GM23338 (cell line): ENCODE data around the gene CCNK. TPM values are rescaled to one million over a fixed set of nuclear protein-coding genes. Genes with fewer than 3 reads are reported as not detected.

ENCODE experiments used
- ATAC-seq: fragments of 200-7000 bp; cut with Tn5 transposase; 3 replicates; pipeline ENCODE4 v1.9.1; 2020
- DNase-seq: peaks from one replicate; pipeline ENCODE4 v3.0.0-alpha.2; 2015; ENCODE audit warnings: low spot score
- H2AFZ ChIP-seq: fragments of 200-600 bp; sonication (generic); 2 replicates; pipeline ENCODE4 v1.8.0; 2016; ENCODE audit warnings: antibody characterized with exemption, mild to moderate bottlenecking, moderate library complexity
- H3F3A ChIP-seq: fragments of 200-600 bp; sonication (generic); replicated peaks from 2 replicates; pipeline ENCODE4 v1.8.0; 2017; ENCODE audit warnings: antibody characterized with exemption, mixed run types, low read depth
- H3K27ac ChIP-seq: fragments of 200-600 bp; sonication (generic); 2 replicates; pipeline ENCODE4 v1.6.1; 2016; ENCODE audit warnings: low read depth
- H3K27me3 ChIP-seq: fragments of 200-600 bp; sonication (generic); 2 replicates; pipeline ENCODE4 v1.8.0; 2016; ENCODE audit warnings: mild to moderate bottlenecking, mixed run types, moderate library complexity; ENCODE audit not compliant: insufficient read depth
- H3K36me3 ChIP-seq: fragments of 200-600 bp; sonication (generic); 2 replicates; pipeline ENCODE4 v1.8.0; 2016; ENCODE audit warnings: mild to moderate bottlenecking; ENCODE audit not compliant: insufficient read depth
- H3K4me1 ChIP-seq: fragments of 200-600 bp; sonication (generic); 2 replicates; pipeline ENCODE4 v1.8.0; 2016; ENCODE audit warnings: mild to moderate bottlenecking, moderate library complexity; ENCODE audit not compliant: insufficient read depth
- H3K4me2 ChIP-seq: fragments of 200-600 bp; sonication (generic); 2 replicates; pipeline ENCODE4 v1.7.1; 2017; ENCODE audit warnings: mixed run types
- H3K4me3 ChIP-seq: fragments of 200-600 bp; sonication (generic); 2 replicates; pipeline ENCODE4 v1.6.1; 2016; ENCODE audit warnings: mixed run types
- H3K79me2 ChIP-seq: fragments of 200-600 bp; sonication (generic); replicated peaks from 2 replicates; pipeline ENCODE4 v1.8.0; 2017; ENCODE audit warnings: mild to moderate bottlenecking; ENCODE audit not compliant: insufficient read depth
- H3K9me2 ChIP-seq: fragments of 200-600 bp; sonication (generic); 2 replicates; pipeline ENCODE4 v1.8.0; 2017; ENCODE audit not compliant: insufficient read depth
- H4K20me1 ChIP-seq: fragments of 200-600 bp; sonication (generic); replicated peaks from 2 replicates; pipeline ENCODE4 v1.8.0; 2017; ENCODE audit warnings: mild to moderate bottlenecking; ENCODE audit not compliant: insufficient read depth
- H3K27ac Mint-ChIP-seq: 2 replicates; pipeline ENCODE4 v1.8.0; 2020; ENCODE audit warnings: inconsistent platforms, mild to moderate bottlenecking, moderate library complexity, mixed read lengths
- H3K27me3 Mint-ChIP-seq: 3 replicates; pipeline ENCODE4 v1.8.0; 2022; ENCODE audit warnings: low read depth, mild to moderate bottlenecking, moderate library complexity, mixed read lengths, inconsistent platforms; ENCODE audit not compliant: insufficient read depth, poor library complexity
- H3K36me3 Mint-ChIP-seq: 3 replicates; pipeline ENCODE4 v1.8.0; 2021; ENCODE audit warnings: low read depth, mild to moderate bottlenecking, inconsistent platforms, moderate library complexity, mixed read lengths
- H3K4me1 Mint-ChIP-seq: 3 replicates; pipeline ENCODE4 v1.8.0; 2020; ENCODE audit warnings: mild to moderate bottlenecking, inconsistent platforms, mixed read lengths
- H3K4me3 Mint-ChIP-seq: 3 replicates; pipeline ENCODE4 v1.8.0; 2021; ENCODE audit warnings: moderate library complexity, mild to moderate bottlenecking, inconsistent platforms, mixed read lengths
- H3K9me3 Mint-ChIP-seq: 3 replicates; pipeline ENCODE4 v1.8.0; 2020; ENCODE audit warnings: moderate library complexity, mild to moderate bottlenecking, inconsistent platforms, mixed read lengths
- CREB1 ChIP-seq: fragments of 250-450 bp; sonication (Bioruptor Pico); IDR thresholded peaks from 2 replicates; pipeline ENCODE4 v1.5.0; 2020; ENCODE audit warnings: low read depth, mild to moderate bottlenecking, moderate library complexity
- STAT1 ChIP-seq: IDR thresholded peaks from one replicate; pipeline ENCODE4 v1.6.1; 2016; ENCODE audit warnings: antibody characterized with exemption; ENCODE audit not compliant: unreplicated experiment
- polyA plus RNA-seq: library from polyadenylated mRNA; unstranded; fragments of >200 nt; fragmentation: Nextera tagmentation; extraction: Ambion mirVana; gene quantifications from 2 replicates; pipeline ENCODE4 v1.2.1, GENCODE V29; 2016
- total RNA-seq: library from RNA; depleted of rRNA; stranded (reverse); fragments of >200 nt; shearing (Covaris generic); gene quantifications from 2 replicates; pipeline ENCODE4 v1.2.3, GENCODE V29; 2014
- TF ChIP-seq, protein P1 (sequence below): fragments of 250-450 bp; sonication (Bioruptor Pico); IDR thresholded peaks from 2 replicates; pipeline ENCODE4 v1.5.0; 2020; ENCODE audit warnings: mild to moderate bottlenecking, moderate library complexity

Gene CCNK
- total and polyA plus RNA-seq, 2 experiments from 2014 or later, result 54.0 to 60.6 TPM

DNA sequence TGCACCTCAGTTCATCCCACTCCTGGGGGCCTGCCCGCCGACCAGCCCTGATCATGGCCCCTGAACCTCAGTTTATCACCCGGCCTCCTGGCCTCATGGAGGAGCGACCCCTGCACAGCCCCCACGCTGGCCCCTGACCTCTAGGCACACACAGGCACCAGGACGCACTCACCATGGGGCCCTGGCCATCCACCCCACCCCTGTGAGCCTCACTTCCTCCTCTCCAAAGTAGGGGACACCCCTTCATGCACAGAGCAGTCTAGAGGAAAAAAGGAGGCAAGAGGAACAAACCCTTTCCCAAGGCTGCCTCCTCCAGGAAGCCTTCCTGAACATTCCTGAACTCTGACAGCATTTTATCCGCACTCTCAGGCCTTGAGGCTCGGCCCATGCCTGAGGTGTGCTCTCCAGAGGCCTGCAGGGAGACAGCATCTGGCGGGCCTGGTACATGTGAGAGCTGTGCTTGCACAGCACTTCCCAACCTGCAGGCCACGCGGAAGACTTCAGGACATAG lies 39.4 kb downstream of the CCNK start (continued):
- TF ChIP-seq, protein P1, sequence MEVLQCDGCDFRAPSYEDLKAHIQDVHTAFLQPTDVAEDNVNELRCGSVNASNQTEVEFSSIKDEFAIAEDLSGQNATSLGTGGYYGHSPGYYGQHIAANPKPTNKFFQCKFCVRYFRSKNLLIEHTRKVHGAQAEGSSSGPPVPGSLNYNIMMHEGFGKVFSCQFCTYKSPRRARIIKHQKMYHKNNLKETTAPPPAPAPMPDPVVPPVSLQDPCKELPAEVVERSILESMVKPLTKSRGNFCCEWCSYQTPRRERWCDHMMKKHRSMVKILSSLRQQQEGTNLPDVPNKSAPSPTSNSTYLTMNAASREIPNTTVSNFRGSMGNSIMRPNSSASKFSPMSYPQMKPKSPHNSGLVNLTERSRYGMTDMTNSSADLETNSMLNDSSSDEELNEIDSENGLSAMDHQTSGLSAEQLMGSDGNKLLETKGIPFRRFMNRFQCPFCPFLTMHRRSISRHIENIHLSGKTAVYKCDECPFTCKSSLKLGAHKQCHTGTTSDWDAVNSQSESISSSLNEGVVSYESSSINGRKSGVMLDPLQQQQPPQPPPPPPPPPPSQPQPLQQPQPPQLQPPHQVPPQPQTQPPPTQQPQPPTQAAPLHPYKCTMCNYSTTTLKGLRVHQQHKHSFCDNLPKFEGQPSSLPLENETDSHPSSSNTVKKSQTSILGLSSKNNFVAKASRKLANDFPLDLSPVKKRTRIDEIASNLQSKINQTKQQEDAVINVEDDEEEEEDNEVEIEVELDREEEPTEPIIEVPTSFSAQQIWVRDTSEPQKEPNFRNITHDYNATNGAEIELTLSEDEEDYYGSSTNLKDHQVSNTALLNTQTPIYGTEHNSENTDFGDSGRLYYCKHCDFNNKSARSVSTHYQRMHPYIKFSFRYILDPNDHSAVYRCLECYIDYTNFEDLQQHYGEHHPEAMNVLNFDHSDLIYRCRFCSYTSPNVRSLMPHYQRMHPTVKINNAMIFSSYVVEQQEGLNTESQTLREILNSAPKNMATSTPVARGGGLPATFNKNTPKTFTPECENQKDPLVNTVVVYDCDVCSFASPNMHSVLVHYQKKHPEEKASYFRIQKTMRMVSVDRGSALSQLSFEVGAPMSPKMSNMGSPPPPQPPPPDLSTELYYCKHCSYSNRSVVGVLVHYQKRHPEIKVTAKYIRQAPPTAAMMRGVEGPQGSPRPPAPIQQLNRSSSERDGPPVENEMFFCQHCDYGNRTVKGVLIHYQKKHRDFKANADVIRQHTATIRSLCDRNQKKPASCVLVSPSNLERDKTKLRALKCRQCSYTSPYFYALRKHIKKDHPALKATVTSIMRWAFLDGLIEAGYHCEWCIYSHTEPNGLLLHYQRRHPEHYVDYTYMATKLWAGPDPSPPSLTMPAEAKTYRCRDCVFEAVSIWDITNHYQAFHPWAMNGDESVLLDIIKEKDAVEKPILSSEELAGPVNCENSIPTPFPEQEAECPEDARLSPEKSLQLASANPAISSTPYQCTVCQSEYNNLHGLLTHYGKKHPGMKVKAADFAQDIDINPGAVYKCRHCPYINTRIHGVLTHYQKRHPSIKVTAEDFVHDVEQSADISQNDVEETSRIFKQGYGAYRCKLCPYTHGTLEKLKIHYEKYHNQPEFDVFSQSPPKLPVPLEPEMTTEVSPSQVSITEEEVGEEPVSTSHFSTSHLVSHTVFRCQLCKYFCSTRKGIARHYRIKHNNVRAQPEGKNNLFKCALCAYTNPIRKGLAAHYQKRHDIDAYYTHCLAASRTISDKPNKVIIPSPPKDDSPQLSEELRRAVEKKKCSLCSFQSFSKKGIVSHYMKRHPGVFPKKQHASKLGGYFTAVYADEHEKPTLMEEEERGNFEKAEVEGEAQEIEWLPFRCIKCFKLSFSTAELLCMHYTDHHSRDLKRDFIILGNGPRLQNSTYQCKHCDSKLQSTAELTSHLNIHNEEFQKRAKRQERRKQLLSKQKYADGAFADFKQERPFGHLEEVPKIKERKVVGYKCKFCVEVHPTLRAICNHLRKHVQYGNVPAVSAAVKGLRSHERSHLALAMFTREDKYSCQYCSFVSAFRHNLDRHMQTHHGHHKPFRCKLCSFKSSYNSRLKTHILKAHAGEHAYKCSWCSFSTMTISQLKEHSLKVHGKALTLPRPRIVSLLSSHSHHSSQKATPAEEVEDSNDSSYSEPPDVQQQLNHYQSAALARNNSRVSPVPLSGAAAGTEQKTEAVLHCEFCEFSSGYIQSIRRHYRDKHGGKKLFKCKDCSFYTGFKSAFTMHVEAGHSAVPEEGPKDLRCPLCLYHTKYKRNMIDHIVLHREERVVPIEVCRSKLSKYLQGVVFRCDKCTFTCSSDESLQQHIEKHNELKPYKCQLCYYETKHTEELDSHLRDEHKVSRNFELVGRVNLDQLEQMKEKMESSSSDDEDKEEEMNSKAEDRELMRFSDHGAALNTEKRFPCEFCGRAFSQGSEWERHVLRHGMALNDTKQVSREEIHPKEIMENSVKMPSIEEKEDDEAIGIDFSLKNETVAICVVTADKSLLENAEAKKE, result no peak
- TF ChIP-seq CREB1 (CRISPR knock-in tag), result no peak
- TF ChIP-seq STAT1, result no peak

DNA sequence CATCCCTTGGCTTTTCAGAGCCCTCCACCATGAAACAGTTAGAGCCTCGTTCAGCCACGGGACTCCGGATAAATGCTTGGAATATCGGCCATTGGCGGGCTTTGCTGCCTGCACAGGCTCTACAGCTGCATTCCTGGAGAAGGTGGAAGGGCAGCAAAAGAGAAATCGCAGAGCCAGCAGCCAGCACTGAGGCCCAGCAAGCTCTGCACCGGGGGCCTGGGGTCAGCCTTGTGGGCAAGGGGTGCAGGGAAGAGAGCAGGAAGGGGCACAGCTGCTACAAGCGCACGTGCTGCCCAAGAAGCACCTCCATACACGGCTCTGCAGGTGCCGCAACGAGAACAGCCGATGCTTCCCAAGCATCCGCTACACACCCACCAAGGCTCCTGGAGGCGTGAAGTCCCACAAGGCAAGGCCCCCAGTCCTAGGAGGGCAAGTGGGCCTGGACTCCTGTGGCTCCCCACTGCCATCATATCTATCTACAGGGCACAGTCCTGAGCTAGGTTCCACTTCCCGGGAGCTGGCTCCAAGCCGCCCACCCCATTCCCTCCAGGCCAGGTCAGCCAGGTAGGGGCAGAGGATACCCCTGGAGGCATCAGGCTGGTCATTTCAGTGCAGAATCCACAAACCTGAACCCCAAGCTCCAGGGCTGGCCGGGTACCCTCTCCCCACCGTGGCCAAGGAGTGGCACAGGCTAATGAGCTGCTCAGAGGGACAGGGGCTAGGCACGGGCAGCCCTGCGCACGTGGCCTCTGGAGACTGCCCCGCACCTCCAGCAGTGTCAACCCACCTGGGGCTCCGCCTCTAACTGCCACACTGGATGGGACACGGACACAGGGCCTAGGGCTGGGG lies 40.2 kb downstream of the CCNK start:
- Histone ChIP-seq H3K4me2 (no peak overlapping the region), H4K20me1 (no peaks in the 10 kb centered on the region; the same call in 1 of the 2 replicates), H3K27me3 (no peaks in the 10 kb centered on the region), H3K79me2 (no peaks in the 10 kb centered on the region), H3K9me2 (no peaks in the 10 kb centered on the region), H3K36me3 (no peaks in the 10 kb centered on the region), H2AFZ (no peak overlapping the region), H3K27ac (no peak overlapping the region), H3F3A (0 out of 2 replicates have a peak, but pooled peaks cover 8% of the 10 kb centered on the region), H3K4me3 (no peak overlapping the region), H3K4me1 (peaks cover 33% of the 10 kb centered on the region)
- Mint-ChIP-seq H3K27me3 (peaks cover 11% of the 10 kb centered on the region), H3K9me3 (no peaks in the 10 kb centered on the region), H3K4me1 (peaks cover 38% of the 10 kb centered on the region), H3K36me3 (no peaks in the 10 kb centered on the region; the same call in 2 of the 3 replicates), H3K4me3 (no peak overlapping the region), H3K27ac (no peak overlapping the region)
- ATAC-seq, result no peak
- TF ChIP-seq CREB1 (CRISPR knock-in tag), result no peak
- TF ChIP-seq, protein P1, result no peak
- no peak for DNase-seq
